DOHH2 (cell line): Measurements from ENCODE around the gene KCNMA1.

Source experiments
- H3F3A ChIP-seq: fragments of 200-600 bp; sonication (generic), shearing (Covaris generic); 2 replicates; pipeline ENCODE4 v1.6.0; 2016; ENCODE audit warnings: antibody characterized with exemption, mild to moderate bottlenecking; ENCODE audit not compliant: control insufficient read depth, insufficient read depth
- H3K27ac ChIP-seq: fragments of 200-600 bp; sonication (generic); 2 replicates; pipeline ENCODE4 v1.5.1; 2014; ENCODE audit warnings: low read depth, mild to moderate bottlenecking, low read length, moderate library complexity
- H3K27me3 ChIP-seq: fragments of 200-600 bp; sonication (generic); 2 replicates; pipeline ENCODE4 v1.6.1; 2014; ENCODE audit warnings: mild to moderate bottlenecking, low read length, mixed read lengths; ENCODE audit not compliant: control insufficient read depth
- H3K36me3 ChIP-seq: fragments of 200-600 bp; sonication (generic); 2 replicates; pipeline ENCODE4 v1.6.1; 2014; ENCODE audit warnings: mild to moderate bottlenecking, low read length, moderate library complexity, mixed read lengths; ENCODE audit not compliant: control insufficient read depth
- H3K4me1 ChIP-seq: fragments of 200-600 bp; sonication (generic); 2 replicates; pipeline ENCODE4 v1.6.1; 2014; ENCODE audit warnings: mild to moderate bottlenecking, low read length, mixed read lengths; ENCODE audit not compliant: control insufficient read depth
- H3K4me2 ChIP-seq: fragments of 200-600 bp; sonication (generic); 2 replicates; pipeline ENCODE4 v1.6.0; 2014; ENCODE audit warnings: mild to moderate bottlenecking, low read length, moderate library complexity
- H3K4me3 ChIP-seq: fragments of 200-600 bp; sonication (generic); 2 replicates; pipeline ENCODE4 v1.5.1; 2014; ENCODE audit warnings: mild to moderate bottlenecking, low read length, mixed read lengths
- H3K79me2 ChIP-seq: fragments of 200-600 bp; sonication (generic); 2 replicates; pipeline ENCODE4 v1.6.1; 2014; ENCODE audit warnings: mild to moderate bottlenecking, low read length, mixed read lengths; ENCODE audit not compliant: control insufficient read depth
- H3K9me2 ChIP-seq: fragments of 200-600 bp; sonication (generic); replicated peaks from 2 replicates; pipeline ENCODE4 v1.6.1; 2014; ENCODE audit warnings: mild to moderate bottlenecking, low read length, mixed read lengths; ENCODE audit not compliant: control insufficient read depth
- H3K9me3 ChIP-seq: fragments of 200-600 bp; sonication (generic); 2 replicates; pipeline ENCODE4 v1.6.1; 2014; ENCODE audit warnings: antibody characterized with exemption, low read length, mixed read lengths; ENCODE audit not compliant: control insufficient read depth, insufficient read depth
- H4K20me1 ChIP-seq: fragments of 200-600 bp; sonication (generic); 2 replicates; pipeline ENCODE4 v1.6.0; 2014; ENCODE audit warnings: low read depth, mild to moderate bottlenecking, antibody characterized with exemption, low read length, moderate library complexity; ENCODE audit not compliant: control insufficient read depth, insufficient read depth
- CTCF ChIP-seq: fragments of 200-600 bp; sonication (generic); IDR thresholded peaks from one replicate; pipeline ENCODE4 v1.5.1; 2014; ENCODE audit warnings: antibody characterized with exemption, mild to moderate bottlenecking, low read depth, low read length; ENCODE audit not compliant: poor library complexity, severe bottlenecking
- EZH2phosphoT487 ChIP-seq: fragments of 200-600 bp; sonication (generic); IDR thresholded peaks from 2 replicates; pipeline ENCODE4 v1.6.1; 2017; ENCODE audit warnings: borderline replicate concordance, mild to moderate bottlenecking, antibody characterized with exemption, low read length, moderate library complexity, mixed read lengths

KCNMA1 gene

GRCh38 chr10:77131214-77131613 is 506.4 kb downstream of the KCNMA1 start:
- H3K9me3 ChIP-seq, result no peaks in the 10 kb centered on the region
- no peak overlapping the region for H3K4me2 ChIP-seq
- H3K27me3 ChIP-seq, result no peaks in the 10 kb centered on the region
- no peaks in the 10 kb centered on the region for H3K9me2 ChIP-seq
- H4K20me1 ChIP-seq, result no peaks in the 10 kb centered on the region
- TF ChIP-seq CTCF (no peak), EZH2phosphoT487 (no peak)
- H3F3A ChIP-seq, result no peaks in the 10 kb centered on the region
- H3K27ac ChIP-seq, result no peak overlapping the region
- no peaks in the 10 kb centered on the region for H3K36me3 ChIP-seq
- H3K4me1 ChIP-seq, result no peaks in the 10 kb centered on the region
- H3K79me2 ChIP-seq, result no peaks in the 10 kb centered on the region
- H3K4me3 ChIP-seq, result no peak overlapping the region

GRCh38 chr10:77127243-77127642 is 510.4 kb downstream of the KCNMA1 start:
- Histone ChIP-seq H3K9me3 (no peaks in the 10 kb centered on the region), H3F3A (no peaks in the 10 kb centered on the region), H3K36me3 (no peaks in the 10 kb centered on the region), H3K4me2 (no peak overlapping the region), H3K4me3 (no peak overlapping the region), H3K79me2 (no peaks in the 10 kb centered on the region), H3K4me1 (no peaks in the 10 kb centered on the region), H4K20me1 (no peaks in the 10 kb centered on the region), H3K27me3 (no peaks in the 10 kb centered on the region), H3K9me2 (no peaks in the 10 kb centered on the region), H3K27ac (no peak overlapping the region)
- TF ChIP-seq EZH2phosphoT487 (no peak), CTCF (no peak)

- Histone ChIP-seq H3K9me3 (no peaks in the 10 kb centered on the region), H3K4me1 (no peaks in the 10 kb centered on the region), H3F3A (no peaks in the 10 kb centered on the region), H3K79me2 (no peaks in the 10 kb centered on the region), H3K4me3 (no peak overlapping the region), H3K36me3 (no peaks in the 10 kb centered on the region), H3K27ac (no peak overlapping the region), H3K9me2 (no peaks in the 10 kb centered on the region), H4K20me1 (no peaks in the 10 kb centered on the region), H3K27me3 (no peaks in the 10 kb centered on the region), H3K4me2 (no peak overlapping the region)
- TF ChIP-seq EZH2phosphoT487 (no peak), CTCF (no peak)
These were observed 512.4 kb downstream of the KCNMA1 start for GRCh38 chr10:77125231-77125630.

- Histone ChIP-seq H3K79me2 (no peaks in the 10 kb centered on the region), H3K4me1 (no peaks in the 10 kb centered on the region), H3K27me3 (no peaks in the 10 kb centered on the region), H3K9me3 (no peaks in the 10 kb centered on the region), H3K9me2 (no peaks in the 10 kb centered on the region), H3F3A (no peaks in the 10 kb centered on the region), H3K4me3 (no peak overlapping the region), H3K4me2 (no peak overlapping the region), H4K20me1 (no peaks in the 10 kb centered on the region), H3K36me3 (no peaks in the 10 kb centered on the region), H3K27ac (no peak overlapping the region)
- TF ChIP-seq EZH2phosphoT487 (no peak), CTCF (no peak)
These were observed 514.3 kb downstream of the KCNMA1 start for GRCh38 chr10:77123330-77123729.
